ENCODE results near the gene BLTP3A.
"Not testable (repeated sequence)": the region's sequence is repeated elsewhere in the genome, so short reads cannot be mapped to it uniquely, and the experiment has no call there.

Gene BLTP3A

GRCh38 chr6:34791701-34792604 is at the start of gene BLTP3A:
Gene BLTP3A, plus strand, starts transcription at chr6:34792083. Its CDS starts 168 bp downstream, at chr6:34792251.
- peak; percentile 92 for DNase-seq

GRCh38 chr6:34742094-34742493 is 49.8 kb upstream of the BLTP3A start:
- no peak for DNase-seq

GRCh38 chr6:34743625-34744293 is 48.1 kb upstream of the BLTP3A start:
- no peak for DNase-seq

- not testable (repeated sequence) for DNase-seq
Measured at GRCh38 chr6:34744294-34744647, 47.6 kb upstream of the BLTP3A start.

- DNase-seq, result peak; percentile 15
Measured at GRCh38 chr6:34745277-34746103, 46.4 kb upstream of the BLTP3A start.

- DNase-seq, result no peak
Measured at GRCh38 chr6:34746104-34746846, 45.6 kb upstream of the BLTP3A start.

GRCh38 chr6:34748757-34749156 is 43.1 kb upstream of the BLTP3A start:
- DNase-seq, result no peak

- peak; percentile 16 for DNase-seq
Measured at GRCh38 chr6:34756513-34756856, 35.4 kb upstream of the BLTP3A start.

GRCh38 chr6:34757687-34758274 is 34.1 kb upstream of the BLTP3A start:
- DNase-seq, result no peak

GRCh38 chr6:34760108-34760507 is 31.8 kb upstream of the BLTP3A start:
- DNase-seq, result no peak

GRCh38 chr6:34761681-34762080 is 30.2 kb upstream of the BLTP3A start:
- DNase-seq, result not testable (repeated sequence)

GRCh38 chr6:34768148-34768547 is 23.7 kb upstream of the BLTP3A start:
- DNase-seq, result no peak

- peak; percentile 49 for DNase-seq
Measured at GRCh38 chr6:34771727-34772126, 20.2 kb upstream of the BLTP3A start.

- peak; percentile 83 for DNase-seq
Measured at GRCh38 chr6:34772940-34773339, 18.9 kb upstream of the BLTP3A start.

GRCh38 chr6:34773916-34774315 is 18.0 kb upstream of the BLTP3A start:
- peak; percentile 47 for DNase-seq

GRCh38 chr6:34774967-34775366 is 16.9 kb upstream of the BLTP3A start:
- DNase-seq, result no peak

- not testable (repeated sequence) for DNase-seq
Measured at GRCh38 chr6:34785375-34785774, 6.5 kb upstream of the BLTP3A start.

- not testable (repeated sequence) for DNase-seq
Measured at GRCh38 chr6:34787152-34787551, 4.7 kb upstream of the BLTP3A start.

GRCh38 chr6:34788111-34788510 is 3.8 kb upstream of the BLTP3A start:
- DNase-seq, result no peak

GRCh38 chr6:34791164-34791700 is 651 bp upstream of the BLTP3A start:
- DNase-seq, result peak; percentile 33

GRCh38 chr6:34792605-34793500 is 970 bp downstream of the BLTP3A start:
- peak; percentile 96 for DNase-seq
